Nephron (organoid): ENCODE measurements around the gene GALNT16.
A peak's percentile ranks its signal among the peaks of the same experiment; 100 is the strongest.

Experiments
- H3K27ac Mint-ChIP-seq, 3 experiments: 2 replicates each; pipeline ENCODE4 v1.8.0; 2020; ENCODE audit warnings: mixed read lengths in 3 of 3, mild to moderate bottlenecking in 2 of 3, moderate library complexity in 1 of 3
- H3K27me3 Mint-ChIP-seq: 2 replicates; pipeline ENCODE4 v1.8.0; 2021; ENCODE audit warnings: low read depth, mild to moderate bottlenecking, moderate library complexity, mixed read lengths
- H3K36me3 Mint-ChIP-seq: 2 replicates; pipeline ENCODE4 v1.8.0; 2020; ENCODE audit warnings: low read depth, mixed read lengths
- H3K4me1 Mint-ChIP-seq: 2 replicates; pipeline ENCODE4 v1.8.0; 2020; ENCODE audit warnings: mixed read lengths
- H3K4me3 Mint-ChIP-seq, 3 experiments: 2 replicates each; pipeline ENCODE4 v1.8.0; 2020; ENCODE audit warnings: mild to moderate bottlenecking in 3 of 3, mixed read lengths in 3 of 3, moderate library complexity in 2 of 3
- H3K9me3 Mint-ChIP-seq: 2 replicates; pipeline ENCODE4 v1.8.0; 2020; ENCODE audit warnings: mixed read lengths
- TF ChIP-seq, protein P1 (sequence below), 3 experiments: fragments of 200-600 bp; sonication (generic); IDR thresholded peaks; one replicate each; pipeline ENCODE4 v1.5.0; 2021; ENCODE audit warnings: antibody characterized with exemption in 3 of 3; ENCODE audit not compliant: unreplicated experiment in 3 of 3

GALNT16 gene

DNA sequence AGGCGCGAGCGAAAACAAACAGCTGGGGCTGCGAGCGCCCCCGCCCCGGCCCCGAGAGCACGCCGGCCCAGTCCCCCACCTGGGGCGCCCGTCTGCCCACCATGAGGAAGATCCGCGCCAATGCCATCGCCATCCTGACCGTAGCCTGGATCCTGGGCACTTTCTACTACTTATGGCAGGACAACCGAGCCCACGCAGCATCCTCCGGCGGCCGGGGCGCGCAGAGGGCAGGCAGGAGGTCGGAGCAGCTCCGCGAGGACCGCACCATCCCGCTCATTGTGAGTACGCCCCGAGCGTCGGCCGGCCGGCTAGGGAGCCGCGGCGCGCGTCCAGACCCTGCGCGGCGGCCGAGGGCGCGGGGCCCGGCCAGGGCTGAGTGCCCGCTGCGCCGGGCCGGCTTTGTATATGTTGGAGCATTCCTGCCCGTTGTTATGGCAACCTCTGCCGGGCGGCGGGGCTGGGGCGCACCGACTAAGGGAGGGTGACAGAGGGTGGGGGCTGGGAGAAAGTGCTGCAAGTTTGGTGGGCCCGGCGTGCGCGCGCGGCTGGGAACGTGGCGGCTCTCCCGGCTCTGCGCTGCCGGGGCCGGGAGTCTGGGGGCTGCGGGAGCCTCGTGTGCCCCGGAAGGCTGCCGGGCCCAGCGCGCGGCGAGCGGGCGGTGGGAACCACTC lies 367 bp downstream of the GALNT16 start:
- Mint-ChIP-seq H3K36me3 (no peaks in the 10 kb centered on the region), H3K4me3 (peak overlapping the region; percentile 84 to 86 (median 85)), H3K27ac (no peak overlapping the region), H3K4me1 (peaks cover 7% of the 10 kb centered on the region), H3K9me3 (no peaks in the 10 kb centered on the region), H3K27me3 (peaks cover 84% of the 10 kb centered on the region)
- TF ChIP-seq, protein P1, sequence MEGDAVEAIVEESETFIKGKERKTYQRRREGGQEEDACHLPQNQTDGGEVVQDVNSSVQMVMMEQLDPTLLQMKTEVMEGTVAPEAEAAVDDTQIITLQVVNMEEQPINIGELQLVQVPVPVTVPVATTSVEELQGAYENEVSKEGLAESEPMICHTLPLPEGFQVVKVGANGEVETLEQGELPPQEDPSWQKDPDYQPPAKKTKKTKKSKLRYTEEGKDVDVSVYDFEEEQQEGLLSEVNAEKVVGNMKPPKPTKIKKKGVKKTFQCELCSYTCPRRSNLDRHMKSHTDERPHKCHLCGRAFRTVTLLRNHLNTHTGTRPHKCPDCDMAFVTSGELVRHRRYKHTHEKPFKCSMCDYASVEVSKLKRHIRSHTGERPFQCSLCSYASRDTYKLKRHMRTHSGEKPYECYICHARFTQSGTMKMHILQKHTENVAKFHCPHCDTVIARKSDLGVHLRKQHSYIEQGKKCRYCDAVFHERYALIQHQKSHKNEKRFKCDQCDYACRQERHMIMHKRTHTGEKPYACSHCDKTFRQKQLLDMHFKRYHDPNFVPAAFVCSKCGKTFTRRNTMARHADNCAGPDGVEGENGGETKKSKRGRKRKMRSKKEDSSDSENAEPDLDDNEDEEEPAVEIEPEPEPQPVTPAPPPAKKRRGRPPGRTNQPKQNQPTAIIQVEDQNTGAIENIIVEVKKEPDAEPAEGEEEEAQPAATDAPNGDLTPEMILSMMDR (IDR thresholded peaks at IDR 0.05; ENCODE audit: unreplicated experiment in 3 of 3) = no peak

DNA sequence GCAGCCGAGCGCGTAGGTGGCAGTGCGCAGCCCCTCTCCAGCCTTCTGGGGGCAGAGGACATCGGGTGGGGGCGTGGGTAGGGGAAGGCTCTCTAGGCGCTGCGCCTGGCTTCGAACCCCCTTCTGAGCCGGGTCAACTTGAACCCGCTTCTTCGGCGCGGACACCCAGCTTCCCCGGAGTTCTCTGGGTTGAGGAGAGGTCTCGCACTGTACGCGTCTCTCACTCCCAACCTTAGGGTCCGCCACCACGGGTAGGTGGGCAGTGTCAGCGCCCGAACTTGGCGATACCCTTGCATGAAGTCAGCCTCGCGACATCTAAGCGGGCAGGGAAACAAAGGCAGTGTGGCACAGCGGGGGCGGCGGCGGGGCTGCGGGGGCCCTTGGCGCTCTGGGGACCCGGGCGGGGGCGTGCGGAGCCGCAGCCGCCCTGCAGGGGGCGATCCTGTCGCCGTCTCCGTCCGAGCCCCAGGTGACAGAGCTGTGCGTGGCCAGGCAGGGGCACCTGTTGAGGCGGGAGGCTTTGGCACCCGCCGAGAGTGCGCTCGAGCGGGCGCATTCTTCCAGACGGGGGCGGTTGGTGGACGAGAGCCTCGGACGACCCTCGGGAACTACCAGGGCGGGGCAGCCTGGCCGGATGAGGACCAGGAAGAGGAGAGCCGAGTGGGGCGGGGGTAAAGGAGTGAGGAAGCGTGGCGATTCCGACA lies 1.1 kb downstream of the GALNT16 start:
- Mint-ChIP-seq H3K36me3 (no peaks in the 10 kb centered on the region), H3K27me3 (peaks cover 78% of the 10 kb centered on the region), H3K4me1 (peaks cover 7% of the 10 kb centered on the region), H3K4me3 (peak overlapping the region; percentile 85 to 86 (median 85)), H3K27ac (no peak overlapping the region), H3K9me3 (no peaks in the 10 kb centered on the region)
- TF ChIP-seq, protein P1 (IDR thresholded peaks at IDR 0.05; ENCODE audit: unreplicated experiment in 3 of 3) = peak; percentile 65 to 79 (median 68)

DNA sequence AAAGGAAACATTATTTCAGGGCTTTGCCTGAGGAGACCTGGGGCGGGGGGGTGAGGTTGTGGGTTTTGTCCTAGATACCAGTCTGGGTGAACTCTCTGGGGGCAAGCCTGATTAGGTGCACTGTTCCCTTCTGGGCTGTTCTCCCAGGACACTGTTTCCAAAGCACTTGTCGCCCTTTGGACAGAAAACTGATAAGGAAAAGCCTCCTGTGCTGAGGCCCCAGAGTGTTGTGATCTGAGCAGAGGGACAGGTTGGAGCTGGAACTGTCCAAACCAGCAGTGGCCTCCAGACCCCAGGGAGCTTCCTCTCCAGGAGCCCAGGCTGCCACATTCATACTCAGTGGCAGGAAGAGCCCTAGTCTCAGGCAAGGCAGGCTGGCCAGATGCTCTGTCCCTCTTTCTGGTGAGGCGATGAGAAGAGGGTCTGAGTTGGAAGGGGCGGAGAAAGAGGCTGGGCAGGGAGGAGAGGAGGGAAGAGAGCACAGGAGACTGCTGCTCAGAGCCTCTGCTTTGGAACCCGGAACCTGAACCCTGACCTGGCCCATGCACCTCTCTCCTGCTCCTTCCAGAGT lies 1.9 kb downstream of the GALNT16 start:
- peaks cover 71% of the 10 kb centered on the region for H3K27me3 Mint-ChIP-seq
- TF ChIP-seq, protein P1 (IDR thresholded peaks at IDR 0.05; ENCODE audit: unreplicated experiment in 3 of 3) = no peak
- H3K4me3 Mint-ChIP-seq = peak overlapping the region; percentile 85 to 86 (median 85)
- peaks cover 7% of the 10 kb centered on the region for H3K4me1 Mint-ChIP-seq
- no peaks in the 10 kb centered on the region for H3K9me3 Mint-ChIP-seq
- no peaks in the 10 kb centered on the region for H3K36me3 Mint-ChIP-seq
- no peak overlapping the region for H3K27ac Mint-ChIP-seq

DNA sequence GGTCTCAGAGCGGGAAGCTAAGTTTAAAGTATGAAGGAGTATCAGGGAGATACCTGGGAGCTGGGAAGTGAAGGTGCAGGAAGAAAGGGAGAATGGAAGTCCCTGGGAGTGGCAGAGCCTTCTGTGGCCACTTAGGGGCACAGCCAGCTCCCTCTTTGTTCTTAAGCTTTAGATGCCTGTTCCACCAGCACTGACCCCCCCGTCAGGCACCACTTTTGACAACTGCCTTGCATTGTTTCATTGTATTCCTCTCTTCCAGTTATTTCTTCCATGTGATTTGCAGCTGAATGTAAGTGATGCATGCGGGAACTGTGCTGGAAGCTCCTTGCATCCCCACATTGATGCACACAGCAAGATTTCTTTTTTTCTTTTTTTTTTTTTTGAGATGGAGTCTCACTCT lies 2.6 kb downstream of the GALNT16 start:
- Mint-ChIP-seq H3K9me3 (no peaks in the 10 kb centered on the region), H3K4me1 (peaks cover 7% of the 10 kb centered on the region), H3K27me3 (peaks cover 64% of the 10 kb centered on the region), H3K27ac (no peak overlapping the region), H3K36me3 (no peaks in the 10 kb centered on the region), H3K4me3 (peak overlapping the region; percentile 31 to 81 (median 71))
- TF ChIP-seq, protein P1 (IDR thresholded peaks at IDR 0.05; ENCODE audit: unreplicated experiment in 3 of 3) = no peak

DNA sequence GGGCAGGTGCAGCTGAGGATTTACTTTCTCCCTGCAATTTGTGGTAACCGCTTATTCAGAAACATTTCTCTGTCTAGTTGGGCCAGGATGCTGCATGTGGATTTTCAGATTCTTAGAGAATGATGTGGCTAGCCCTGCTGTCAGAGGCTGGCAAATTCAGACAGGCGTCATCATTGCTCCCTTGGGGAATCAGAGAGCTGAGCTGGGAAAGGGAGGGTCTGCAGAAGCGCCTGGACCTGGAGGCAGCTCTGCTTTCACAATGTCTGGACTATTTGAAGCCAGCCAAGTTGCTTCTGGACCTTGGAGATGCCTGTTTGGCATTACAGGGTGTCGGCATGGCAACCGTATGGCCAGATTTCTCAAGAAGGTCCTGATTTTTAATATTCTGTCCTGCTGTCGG lies 3.4 kb downstream of the GALNT16 start:
- TF ChIP-seq, protein P1 (IDR thresholded peaks at IDR 0.05; ENCODE audit: unreplicated experiment in 3 of 3) = no peak
- Mint-ChIP-seq H3K36me3 (no peaks in the 10 kb centered on the region), H3K27me3 (peaks cover 56% of the 10 kb centered on the region), H3K4me1 (peaks cover 7% of the 10 kb centered on the region), H3K27ac (no peak overlapping the region), H3K9me3 (no peaks in the 10 kb centered on the region), H3K4me3 (no peak overlapping the region)
